Activated T-cell treated with anti-CD3 and anti-CD28 coated beads for 4 hours (primary cell): Measurements from ENCODE around the gene FNDC3B.

Source experiments
- DNase-seq: peaks from one replicate; pipeline ENCODE4 v3.0.0-alpha.2; 2020

The FNDC3B gene

DNA sequence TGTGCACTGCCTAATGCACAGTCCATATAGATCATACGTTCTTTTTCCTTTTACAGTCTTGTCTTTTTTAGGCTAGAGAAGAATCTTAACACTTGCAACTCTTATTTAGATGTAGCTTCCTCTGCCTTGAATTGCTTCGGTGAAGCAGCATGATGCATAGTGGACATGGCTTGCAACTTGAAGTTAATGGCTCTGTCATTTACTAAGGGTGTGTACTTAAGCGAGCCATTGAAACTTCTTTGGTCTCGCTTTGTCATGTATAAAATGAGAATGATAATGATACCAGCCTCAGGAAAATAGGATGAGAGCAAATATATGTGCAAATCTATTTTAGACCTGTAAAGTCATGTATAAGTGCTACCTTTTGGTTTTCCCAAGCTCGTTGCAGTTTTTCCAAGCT is 261.5 kb downstream of the FNDC3B start:
- DNase-seq: no peak

DNA sequence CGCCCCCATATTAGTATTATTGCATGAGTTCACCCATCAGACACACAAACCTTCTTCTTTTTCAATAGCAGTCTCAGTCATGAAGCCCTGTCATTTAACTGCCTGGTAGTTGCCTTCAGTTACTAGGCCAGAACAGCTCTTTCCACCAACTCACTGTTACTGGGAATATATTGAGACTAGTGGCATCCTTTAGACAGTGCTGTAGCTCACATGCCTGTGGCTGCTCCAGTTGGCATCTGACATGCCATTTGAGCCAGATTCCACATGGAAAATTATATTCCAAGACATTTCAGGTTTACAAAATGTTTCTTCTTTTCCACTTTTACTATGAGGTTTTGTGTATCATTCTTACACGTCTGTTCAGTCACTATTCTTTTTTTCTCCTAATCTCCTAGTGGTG is 262.8 kb downstream of the FNDC3B start:
- no peak for DNase-seq

DNA sequence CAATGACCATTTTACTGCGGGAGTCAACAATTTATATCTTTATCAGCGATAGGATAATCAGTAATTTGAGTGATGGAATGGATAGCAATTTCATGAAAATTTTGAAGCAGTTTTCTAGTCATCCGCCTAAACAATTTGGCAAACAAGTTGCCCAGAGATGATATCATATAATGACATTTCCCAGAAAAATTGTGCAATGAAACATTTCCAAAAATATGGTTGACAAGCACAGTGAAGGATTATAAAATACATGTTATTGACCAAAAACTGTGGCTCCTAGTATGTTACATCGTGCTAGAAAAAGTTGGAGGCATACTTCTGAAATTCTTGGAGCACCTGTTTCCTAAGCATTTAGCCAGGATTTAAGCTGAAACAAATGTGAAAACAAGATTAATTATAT is 263.8 kb downstream of the FNDC3B start:
- DNase-seq: no peak

DNA sequence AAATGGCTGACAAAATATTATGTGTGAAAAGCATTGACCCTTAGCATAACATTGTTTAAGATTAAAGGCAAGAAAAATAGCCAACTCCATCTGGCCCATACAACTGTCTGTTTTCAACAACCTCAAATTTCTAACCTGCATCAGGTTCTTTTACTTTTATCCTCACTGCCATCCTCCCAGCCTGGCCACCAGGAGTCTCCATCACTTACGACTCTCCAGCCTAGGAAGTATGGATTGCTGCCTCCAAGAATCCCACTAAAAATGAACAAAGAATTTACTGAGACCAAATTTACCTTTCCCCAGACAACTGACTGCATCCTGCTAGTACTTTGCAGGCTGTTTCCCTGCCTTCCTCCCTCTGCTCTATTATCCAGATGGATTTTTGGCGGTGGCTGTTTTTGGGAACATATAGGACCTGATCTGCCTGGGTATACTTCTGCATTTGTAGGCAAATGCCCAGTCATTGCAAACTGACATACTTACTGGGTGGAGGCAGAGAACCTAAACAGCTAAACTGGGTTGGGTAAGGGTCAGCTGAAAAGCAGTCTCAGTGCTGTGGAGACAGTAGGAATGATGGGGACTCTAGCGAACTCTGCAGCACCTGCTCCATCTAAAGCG is 264.7 kb downstream of the FNDC3B start:
- DNase-seq: no peak

DNA sequence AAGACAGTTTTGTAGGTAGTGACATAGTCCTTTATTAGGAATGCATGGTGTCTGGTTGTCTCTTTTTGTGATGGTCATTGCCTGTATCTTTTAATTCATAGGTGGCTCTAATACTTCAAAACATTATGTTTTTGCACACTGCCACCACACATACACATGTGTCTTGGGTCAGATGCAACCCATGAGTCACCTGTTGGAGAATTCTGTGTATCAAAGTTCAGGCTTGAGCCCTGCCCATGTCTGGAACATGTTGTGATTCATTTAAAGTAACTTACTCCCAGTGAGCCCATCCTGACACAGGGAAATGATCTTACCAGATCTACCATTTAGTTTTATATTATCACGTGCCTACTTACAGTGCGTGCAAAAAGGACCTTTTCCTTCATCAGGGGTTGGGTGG is 266.2 kb downstream of the FNDC3B start:
- no peak for DNase-seq

DNA sequence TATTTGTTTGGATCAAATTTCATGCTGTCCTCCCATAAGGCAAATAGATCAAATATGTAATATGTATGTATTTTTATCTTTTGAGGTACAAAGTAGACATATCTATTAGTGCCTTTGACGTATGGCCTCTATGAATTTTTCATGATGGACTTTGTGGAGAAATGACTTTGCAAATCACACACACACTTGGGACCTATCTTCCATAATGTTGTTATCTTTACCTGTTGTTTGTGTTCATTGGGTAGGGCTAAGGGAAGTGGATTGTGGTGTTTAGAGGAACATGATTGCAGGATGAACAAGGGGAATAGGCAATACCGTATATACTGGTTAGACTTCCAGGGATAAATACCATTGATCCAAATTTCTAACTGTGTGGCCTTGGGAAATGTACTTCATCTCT is 266.6 kb downstream of the FNDC3B start:
- no peak for DNase-seq

DNA sequence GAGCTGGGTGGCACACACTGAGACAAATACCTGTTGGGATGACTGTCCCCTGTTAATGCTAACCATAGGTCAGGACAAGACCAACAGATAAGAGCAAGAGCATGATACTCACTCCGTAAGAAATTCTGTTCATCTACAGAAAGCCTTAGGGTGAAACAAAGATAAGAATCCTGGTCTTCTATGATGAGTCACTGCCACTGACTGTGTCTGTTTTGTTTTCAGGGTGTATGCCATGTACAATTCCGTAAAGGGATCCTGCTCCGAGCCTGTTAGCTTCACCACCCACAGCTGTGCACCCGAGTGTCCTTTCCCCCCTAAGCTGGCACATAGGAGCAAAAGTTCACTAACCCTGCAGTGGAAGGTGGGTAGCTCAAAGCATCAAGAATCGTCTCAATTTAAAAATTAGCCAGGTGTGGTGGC is 267.8 kb downstream of the FNDC3B start:
- no peak for DNase-seq

DNA sequence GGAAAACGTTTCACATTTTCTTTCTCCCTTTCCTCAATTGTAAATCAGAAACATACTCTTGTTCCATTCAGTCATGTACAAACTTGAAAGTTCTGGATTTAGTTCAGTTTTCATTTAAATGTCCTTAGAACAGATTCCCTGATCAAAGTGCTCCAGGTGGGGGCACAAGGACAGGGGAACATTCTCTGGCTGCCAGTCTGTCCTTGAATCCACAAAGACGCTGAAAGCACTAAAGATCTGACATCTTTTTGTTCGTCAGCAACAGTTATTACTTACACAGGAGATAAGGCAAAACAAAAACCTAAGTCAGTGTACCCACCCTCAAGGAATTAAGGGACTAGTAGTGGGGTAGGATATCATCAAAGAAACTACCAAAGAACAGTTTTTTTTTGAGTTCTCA is 269.7 kb downstream of the FNDC3B start:
- DNase-seq: no peak

DNA sequence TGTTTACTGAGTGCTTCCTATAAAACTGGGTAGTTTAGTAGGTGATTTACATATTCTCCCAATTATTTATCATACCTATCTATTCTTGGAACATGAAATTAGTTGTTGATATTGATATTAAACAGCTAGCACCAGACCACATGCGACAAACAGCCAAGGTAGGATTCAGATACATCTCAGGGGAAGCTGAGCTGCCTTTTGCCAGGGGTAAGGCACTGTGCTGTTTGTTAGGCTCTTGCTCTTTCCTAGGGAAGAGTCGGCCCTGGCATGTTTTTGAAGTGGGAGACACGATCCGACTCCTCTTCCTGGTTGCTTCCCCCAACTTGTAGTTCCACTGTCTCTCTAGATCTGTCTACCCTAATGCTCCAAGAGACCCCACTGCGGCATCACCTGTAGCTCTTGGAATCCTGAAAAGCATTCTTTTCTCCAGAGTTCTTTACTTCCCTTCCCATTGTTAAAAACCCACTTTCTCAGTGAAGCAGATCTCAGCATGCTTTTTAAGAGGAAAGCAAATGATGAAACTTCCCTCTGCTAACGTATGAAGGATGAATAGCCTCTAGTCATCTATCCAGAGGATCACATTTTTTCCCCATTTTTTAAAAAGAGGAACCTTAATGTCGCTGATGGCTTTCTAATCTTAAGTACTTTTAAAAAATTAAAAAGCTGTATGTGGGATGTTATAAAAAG is 270.5 kb downstream of the FNDC3B start:
- DNase-seq: no peak

DNA sequence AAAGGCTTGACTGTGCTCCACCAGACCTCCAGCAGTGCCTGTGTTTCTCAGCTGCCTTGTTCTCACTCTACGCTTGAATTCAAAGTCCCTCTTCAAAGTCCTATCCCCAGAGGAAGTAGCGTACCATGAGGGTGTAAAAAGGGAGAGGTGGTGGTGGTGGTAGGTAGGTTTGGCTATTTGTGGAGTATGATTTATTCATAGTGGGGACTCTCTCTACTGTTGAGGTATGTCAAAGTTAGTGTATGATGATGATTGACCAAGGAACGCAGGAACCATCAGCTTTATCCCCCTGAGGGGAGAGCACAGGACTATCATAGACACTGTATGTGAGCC is 271.0 kb downstream of the FNDC3B start:
- DNase-seq: no peak

DNA sequence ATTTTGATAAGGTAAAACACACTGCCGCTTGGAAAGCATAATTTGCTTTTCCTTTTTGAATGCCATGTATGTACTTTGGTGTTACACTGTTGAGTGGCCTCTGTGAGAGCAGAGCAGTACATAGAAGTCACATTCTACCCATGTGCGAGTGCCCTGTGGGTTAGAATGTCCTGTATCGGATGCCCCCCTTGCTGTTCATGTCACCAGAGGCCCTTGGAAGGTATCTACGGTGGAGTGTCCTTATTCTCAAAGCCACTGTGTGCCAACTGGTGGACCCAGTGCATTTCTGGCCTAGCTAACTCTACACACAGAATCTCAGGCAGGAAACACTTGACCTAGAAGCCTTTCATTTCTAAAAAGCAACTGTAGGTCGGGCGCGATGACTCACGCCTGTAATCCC is 271.8 kb downstream of the FNDC3B start:
- DNase-seq: no peak

DNA sequence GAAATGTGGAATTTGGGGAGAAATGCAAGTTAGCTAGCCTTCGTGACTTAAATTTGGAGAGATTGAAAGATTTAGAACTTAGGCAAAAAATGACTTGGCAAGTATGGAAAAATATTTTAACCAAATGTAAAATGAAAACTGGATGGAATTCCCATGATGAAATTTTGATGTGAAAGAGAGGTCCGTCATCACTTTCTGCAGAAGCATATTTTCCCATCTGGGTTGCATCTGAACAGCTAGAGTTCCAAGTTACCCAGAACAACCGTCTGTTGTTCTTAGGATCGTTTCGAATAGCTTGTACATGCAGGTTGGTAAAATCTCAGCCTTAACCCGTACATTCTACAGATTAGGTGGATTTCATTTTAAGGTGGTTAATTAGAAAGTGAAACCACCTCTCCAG is 272.6 kb downstream of the FNDC3B start:
- DNase-seq: no peak

DNA sequence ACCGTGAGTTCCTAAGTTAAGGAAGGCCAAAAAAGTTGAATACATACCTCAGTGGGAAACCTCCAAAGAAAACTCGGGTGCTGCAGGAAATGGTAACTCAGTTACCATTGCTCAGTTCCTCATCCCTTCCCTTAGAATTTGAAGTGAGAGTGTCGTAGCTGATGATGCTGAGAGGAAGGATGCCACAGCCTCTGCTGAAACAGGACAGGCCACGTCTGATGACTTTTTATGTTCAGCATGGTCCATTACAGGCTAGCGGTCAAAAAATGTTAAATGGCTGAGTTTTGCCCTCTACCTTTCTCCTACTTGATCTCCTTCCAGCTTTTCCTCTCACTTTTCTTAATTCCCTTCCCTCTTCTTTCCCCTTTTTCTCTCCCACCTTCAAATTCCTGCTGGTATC is 273.3 kb downstream of the FNDC3B start:
- no peak for DNase-seq

DNA sequence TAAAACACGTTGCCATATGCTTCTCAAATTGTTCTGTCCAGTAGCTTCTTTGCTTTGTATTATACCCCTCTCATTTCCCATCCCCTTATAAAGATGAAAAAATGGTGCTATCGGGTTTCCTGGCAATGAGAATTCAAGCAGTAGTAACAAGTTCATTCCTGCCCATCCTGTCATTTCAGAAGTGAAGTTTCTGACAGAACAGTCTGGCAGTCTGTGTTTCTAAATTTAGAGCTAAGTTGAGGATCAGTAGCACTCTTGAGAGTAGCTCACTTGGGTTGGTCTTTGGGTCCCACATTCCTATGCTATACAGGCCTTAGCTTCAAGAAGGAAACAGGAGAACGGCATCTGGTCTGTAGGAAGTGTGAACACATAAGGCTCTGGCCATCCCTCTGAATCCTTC is 274.3 kb downstream of the FNDC3B start:
- no peak for DNase-seq

DNA sequence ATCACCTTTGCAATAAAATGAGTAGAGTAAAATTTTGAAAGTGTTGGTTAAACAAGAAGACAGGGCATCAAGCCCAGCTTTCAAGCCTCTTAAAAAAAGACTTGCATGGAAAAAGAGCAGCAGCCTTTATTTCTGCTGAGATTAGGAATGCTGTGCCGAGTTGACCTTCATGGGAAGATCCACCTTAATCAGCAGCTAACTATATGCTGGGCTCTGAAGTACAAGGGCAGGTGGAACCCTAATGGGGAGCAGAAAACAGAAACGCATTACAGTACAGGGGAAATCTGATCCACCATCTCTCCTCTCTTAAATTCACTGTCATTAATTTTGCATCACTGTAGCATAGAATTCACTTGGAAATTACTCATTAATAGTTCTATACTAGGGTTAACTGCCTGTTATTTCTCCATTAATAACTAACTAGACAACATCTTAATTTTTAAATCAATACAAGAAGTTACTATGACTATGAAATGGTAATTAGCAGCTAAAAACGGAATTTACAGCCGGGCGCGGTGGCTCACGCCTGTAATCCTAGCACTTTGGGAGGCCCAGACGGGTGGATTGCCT is 275.3 kb downstream of the FNDC3B start:
- DNase-seq: no peak

DNA sequence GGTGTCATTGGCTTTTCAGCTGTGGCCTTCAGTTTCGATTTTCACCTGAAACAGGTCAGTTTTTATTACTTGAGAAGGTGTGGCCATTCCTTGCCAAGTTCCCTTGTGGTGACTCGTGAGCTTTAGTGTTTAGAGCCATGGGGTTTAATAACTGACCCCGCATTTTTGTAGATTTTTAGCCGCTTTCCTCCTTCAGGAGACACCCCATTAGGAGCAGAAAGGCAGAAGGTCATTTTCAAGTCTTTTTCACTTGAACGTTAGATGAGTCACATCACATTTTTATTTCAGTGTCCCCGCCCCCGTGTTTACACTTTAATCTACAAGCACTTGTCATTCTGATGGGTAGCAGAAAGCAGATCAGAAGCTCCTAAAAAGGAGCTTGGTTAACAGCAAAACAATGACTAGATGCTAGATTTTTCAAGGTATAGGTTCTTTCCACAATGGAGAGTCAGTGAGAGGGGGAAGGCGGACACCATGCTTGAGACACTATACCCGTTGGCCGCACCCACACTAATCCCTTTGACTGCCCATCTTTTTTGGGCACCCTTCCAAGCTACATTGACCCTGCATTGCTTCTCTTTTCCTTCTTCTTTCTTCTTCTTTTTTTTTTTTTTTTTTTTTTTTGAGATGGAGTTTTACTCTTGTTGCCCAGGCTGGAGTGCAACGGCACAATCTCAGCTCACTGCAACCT is 276.2 kb downstream of the FNDC3B start:
- no peak for DNase-seq

DNA sequence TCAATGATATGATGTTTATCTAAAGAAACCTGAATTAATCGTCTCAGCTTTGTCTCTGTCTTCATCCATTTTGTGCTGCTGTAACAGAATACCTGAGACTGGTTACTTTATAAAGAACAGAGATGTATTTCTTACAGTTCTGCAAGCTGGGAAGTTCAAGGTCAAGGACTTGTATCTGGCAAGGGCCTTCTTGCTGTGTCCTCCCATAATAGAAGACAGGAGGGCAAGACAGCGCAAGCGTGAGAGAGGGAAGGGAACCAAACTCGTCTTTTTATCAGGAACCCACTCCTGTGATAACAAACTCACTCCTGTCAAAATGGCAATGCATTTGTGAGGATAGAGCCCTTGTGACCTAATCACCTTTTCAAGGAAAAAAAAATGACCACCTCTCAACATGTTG is 277.4 kb downstream of the FNDC3B start:
- no peak for DNase-seq

DNA sequence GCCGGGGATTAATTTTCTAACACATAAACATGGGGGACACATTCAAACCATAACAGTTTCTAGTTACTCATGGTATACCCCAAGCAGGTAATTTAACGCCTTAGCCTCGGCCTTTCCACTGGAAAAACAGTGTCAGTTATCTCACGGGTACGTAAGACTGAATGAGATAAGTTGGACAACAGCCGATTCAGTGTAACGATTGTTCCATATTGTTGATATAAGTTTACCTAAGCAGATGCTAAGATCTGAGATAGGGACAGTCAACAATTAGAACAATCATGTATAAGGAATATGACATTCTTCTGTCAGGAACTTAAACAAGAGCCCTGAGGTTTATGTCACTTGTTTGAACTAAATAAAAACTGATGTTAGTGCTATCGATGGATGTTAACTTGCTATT is 278.1 kb downstream of the FNDC3B start:
- DNase-seq: no peak

DNA sequence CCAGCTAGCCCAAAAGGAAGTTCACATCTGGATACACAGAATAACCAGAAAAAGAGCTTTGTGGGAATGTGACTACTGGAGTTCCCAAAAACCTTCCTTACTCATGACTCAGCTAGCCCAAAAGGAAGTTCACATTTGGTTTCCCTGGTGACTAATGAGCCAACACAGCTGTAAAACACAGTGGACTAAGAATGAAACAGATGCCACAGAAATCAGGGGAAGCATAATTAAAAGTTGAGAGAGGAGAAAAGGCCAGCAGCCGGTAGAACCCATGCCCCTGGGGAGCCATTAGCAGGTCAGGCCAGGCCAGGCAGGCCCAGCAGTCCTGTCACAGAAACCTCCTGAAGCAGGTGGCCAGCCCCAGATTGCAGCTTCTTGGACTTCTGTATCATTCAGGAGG is 278.6 kb downstream of the FNDC3B start:
- DNase-seq: no peak

DNA sequence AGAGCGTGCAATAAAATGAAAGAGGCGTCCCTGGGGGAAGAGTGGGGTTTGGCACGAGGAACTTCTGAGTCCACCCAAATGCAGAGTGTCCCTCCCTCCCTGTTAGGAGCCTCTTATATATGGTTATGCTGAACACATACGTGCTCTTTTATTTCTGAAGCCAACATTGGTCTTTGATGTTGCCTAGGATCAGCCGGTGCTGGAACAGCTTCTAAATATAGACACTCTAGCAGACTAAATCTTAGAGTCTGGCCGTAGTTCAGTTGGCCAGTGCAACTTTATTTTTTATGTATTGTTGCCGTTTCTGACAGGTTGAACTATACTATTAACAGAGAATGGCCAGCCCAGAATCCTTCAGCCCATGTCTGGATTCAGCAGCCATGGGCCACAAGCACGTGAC is 280.2 kb downstream of the FNDC3B start:
- DNase-seq: no peak

DNA sequence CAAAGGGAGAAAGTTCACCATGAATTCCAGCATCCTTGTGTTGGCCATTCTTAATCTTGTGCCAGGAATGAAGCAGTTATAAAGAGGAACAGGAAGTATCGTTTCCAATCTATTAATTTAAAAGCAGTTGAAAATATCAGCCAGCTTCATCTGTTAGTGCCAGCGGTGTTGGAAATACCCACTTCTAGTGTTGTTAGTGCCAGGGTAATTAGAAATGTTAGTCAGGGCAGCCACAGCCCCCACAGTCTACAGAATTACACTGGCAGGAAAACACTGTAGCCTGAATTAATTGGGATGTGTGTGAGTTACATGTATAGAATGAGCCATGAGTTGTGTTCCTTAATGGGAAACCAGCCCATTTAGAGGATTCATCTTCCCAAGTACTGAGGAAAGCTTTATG is 281.1 kb downstream of the FNDC3B start:
- no peak for DNase-seq

DNA sequence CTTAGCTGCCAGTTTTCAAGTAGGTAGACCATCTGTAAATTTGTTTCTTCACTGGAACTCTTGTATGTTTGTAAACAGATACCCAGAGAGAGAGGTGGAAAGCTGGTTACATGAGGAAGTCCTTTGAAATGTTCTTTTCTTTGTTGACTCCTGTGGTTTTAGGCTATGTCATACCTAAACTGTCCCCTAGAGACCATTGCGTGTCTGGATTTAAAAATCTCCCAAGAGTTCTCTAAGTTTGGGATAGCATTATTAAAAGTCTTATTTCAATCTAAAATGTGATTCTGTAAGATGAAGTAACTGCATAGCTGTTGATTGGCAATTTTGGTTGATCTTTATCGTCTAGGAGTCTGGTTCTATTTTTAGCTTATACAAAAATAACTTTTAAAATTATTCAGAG is 281.7 kb downstream of the FNDC3B start:
- DNase-seq: no peak

DNA sequence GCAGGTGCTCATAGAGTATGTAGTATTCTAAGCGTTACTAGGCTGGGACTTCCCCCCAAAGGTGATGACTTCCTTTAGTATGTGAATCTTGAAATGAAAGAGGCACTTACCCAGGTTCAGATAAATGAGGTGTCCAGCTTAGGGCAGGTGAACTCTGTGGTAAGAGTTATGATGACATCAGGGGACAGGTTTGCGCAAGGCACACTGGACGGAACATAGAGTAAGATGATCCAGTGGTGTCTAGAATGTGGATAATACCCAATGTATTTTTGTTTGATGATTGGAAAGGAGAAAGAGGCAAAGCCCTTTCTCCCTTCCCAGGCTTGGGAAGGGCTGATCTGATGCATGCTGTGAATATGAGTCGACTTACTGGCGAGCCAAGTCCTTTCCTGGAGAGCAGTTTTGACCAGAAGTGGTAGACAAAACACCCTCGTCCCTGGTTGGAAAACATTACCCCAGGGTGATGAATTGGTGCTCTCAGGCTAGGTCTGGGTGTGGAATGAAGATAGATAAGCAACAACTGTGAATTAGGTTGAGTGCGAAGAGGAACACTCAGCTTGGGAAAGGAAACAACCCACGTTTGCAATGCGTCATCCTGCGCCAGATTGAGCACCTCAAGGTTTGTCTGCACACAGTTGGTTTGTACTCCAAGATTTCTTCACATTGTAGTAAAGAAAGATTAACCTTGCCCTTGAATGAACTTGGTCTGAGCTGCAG is 284.7 kb downstream of the FNDC3B start:
- no peak for DNase-seq
